Stomach (tissue), 9 donors: ENCODE data around the gene FGR. TPM values are rescaled to one million over a fixed set of nuclear protein-coding genes. Genes with fewer than 3 reads are reported as not detected.
A peak's percentile ranks its signal among the peaks of the same experiment; 100 is the strongest.
"Not testable (repeated sequence)": the region's sequence is repeated elsewhere in the genome, so short reads cannot be mapped to it uniquely, and the experiment has no call there.

Source experiments
- DNase-seq, 2 donors: peaks; one replicate each; pipeline versions ENCODE4 v3.0.0 to v3.0.0-alpha.2; 2013 to 2019
- H3K27ac ChIP-seq, 5 donors: fragments of 200-600 bp in 4 of 5; sonication (generic) in 4 of 5; one replicate each; pipeline ENCODE4 v1.5.1; 2013 to 2019; ENCODE audit warnings: mild to moderate bottlenecking in 1 of 5, moderate library complexity in 1 of 5
- H3K27me3 ChIP-seq, 3 donors: fragments of 200-600 bp; sonication (generic); one replicate each; pipeline ENCODE4 v1.5.1; 2017 to 2019; ENCODE audit warnings: mixed run types in 1 of 3
- H3K36me3 ChIP-seq, 4 donors: fragments of 200-600 bp; sonication (generic); 1 replicate in 3 of 4; 2 replicates in 1 of 4; pipeline ENCODE4 v1.5.1; 2016 to 2019
- H3K4me1 ChIP-seq, 4 donors: fragments of 200-600 bp; sonication (generic); one replicate each; pipeline ENCODE4 v1.5.1; 2016 to 2019
- H3K4me3 ChIP-seq, 4 donors: fragments of 200-600 bp; sonication (generic) in 3 of 4; one replicate each; pipeline ENCODE4 v1.5.1; 2016 to 2019; ENCODE audit warnings: mild to moderate bottlenecking in 1 of 4
- H3K9me3 ChIP-seq, 4 donors: fragments of 200-600 bp; sonication (generic); one replicate each; pipeline ENCODE4 v1.5.1; 2016 to 2019
- CTCF ChIP-seq, 7 experiments: fragments of 450-650 bp in 4 of 7; fragments of 200-600 bp in 3 of 7; sonication (generic) in 3 of 7; IDR thresholded peaks; one replicate each; pipeline ENCODE4 v1.5.1; 2016 to 2019; ENCODE audit warnings: antibody characterized with exemption in 7 of 7, control low read depth in 2 of 7, mild to moderate bottlenecking in 1 of 7
- EP300 ChIP-seq: sonication (generic); formaldehyde crosslinking; IDR thresholded peaks from one replicate; pipeline ENCODE4 v1.6.1; 2017; ENCODE audit warnings: antibody characterized with exemption
- POLR2A ChIP-seq, 4 donors: fragments of 450-650 bp; IDR thresholded peaks; one replicate each; pipeline ENCODE4 v1.6.1; 2016; ENCODE audit warnings: antibody characterized with exemption in 4 of 4, control low read depth in 2 of 4, mild to moderate bottlenecking in 1 of 4, moderate library complexity in 1 of 4
- POLR2AphosphoS5 ChIP-seq, 3 donors: sonication (generic); formaldehyde crosslinking; IDR thresholded peaks; one replicate each; pipeline ENCODE4 v1.6.1; 2016; ENCODE audit warnings: antibody characterized with exemption in 3 of 3
- WGBS, 5 donors: extraction: QIAGEN DNeasy Blood & Tissue Kit in 3 of 5; methylation state at CpG; one replicate each; pipeline versions ENCODE4 v1.1.5 to v1.1.7; 2013 to 2018; 5-methylcytosine and 5-hydroxymethylcytosine counted together
- intact Hi-C: fragments of 100-400 bp; cut with DNase I; formaldehyde crosslinking; loops from one replicate; pipeline ENCODE4 v1.15.1; 2023; ENCODE audit warnings: low total_unique reads
- polyA plus RNA-seq, 3 donors: library from polyadenylated mRNA; stranded (reverse); fragments of 200-250 nt; gene quantifications; one replicate each; pipeline ENCODE4 v1.2.3, GENCODE V29; 2013
- total RNA-seq, 5 donors: library from RNA; depleted of rRNA; stranded (reverse); fragments of >200 nt; gene quantifications; one replicate each; pipeline versions ENCODE4 v1.1.0 to v1.2.3, GENCODE V29; 2014 to 2016
- donor health status: healthy with polysubstance abuse.
- donor health status: Bipolar disorder and iron deficiency.
- donor health status: healthy.

FGR gene
- total and polyA plus RNA-seq, 8 donors = 3.1 to 9.9 (median 6.8) TPM; not detected in 2

GRCh38 chr1:27643600-27644368 lies 8.8 kb upstream of the FGR start:
- Histone ChIP-seq H3K36me3 (no peaks in the 10 kb centered on the region), H3K27me3 (no peaks in the 10 kb centered on the region), H3K4me3 (no peak overlapping the region), H3K9me3 (no peaks in the 10 kb centered on the region), H3K4me1 (peaks cover 0 to 13% (median 6%) of the 10 kb centered on the region in 4 donors), H3K27ac (no peak overlapping the region)
- intact Hi-C loops = no loop called here
- peak in 5 of 7 experiments; percentile 76 to 89 (median 81) for TF ChIP-seq CTCF (IDR thresholded peaks at IDR 0.05)
- TF ChIP-seq EP300 = no peak
- peak in 1 of 3 donors; percentile 25 for TF ChIP-seq POLR2AphosphoS5 (IDR thresholded peaks at IDR 0.05)
- peak; percentile 65 to 76 for DNase-seq
- WGBS, 5 donors = 24 to 32% (median 28%) methylated on average over 13 of the region's 13 CpGs

DNA sequence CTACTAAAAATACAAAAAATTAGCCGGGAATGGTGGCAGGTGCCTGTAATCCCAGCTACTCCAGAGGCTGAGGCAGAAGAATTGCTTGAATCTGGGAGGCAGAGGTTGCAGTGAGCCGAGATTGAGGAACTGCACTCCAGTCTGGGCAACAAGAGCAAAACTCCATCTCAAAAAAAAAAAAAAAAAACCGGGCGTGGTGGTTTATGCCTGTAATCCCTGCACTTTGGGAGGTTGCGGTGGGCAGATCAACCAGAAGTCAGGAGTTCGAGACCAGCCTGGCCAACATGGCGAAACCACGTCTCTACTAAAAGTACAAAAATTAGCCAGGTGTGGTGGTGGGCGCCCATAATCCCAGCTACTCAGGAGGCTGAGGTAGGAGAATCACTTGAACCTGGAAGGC lies 5.5 kb upstream of the FGR start:
- H3K9me3 ChIP-seq, DNase-seq, intact Hi-C loops, H3K4me1 ChIP-seq, H3K36me3 ChIP-seq, H3K4me3 ChIP-seq, H3K27me3 ChIP-seq, H3K27ac ChIP-seq: not testable (repeated sequence)
- WGBS, 5 donors = 85 to 92% (median 88%) methylated on average over 7 to 9 of the region's 9 CpGs

GRCh38 chr1:27638805-27639204 lies 3.8 kb upstream of the FGR start:
- Histone ChIP-seq H3K4me3 (no peak overlapping the region), H3K4me1 (peaks cover 7 to 22% (median 15%) of the 10 kb centered on the region in 4 donors), H3K27ac (no peak overlapping the region), H3K36me3 (no peaks in the 10 kb centered on the region), H3K27me3 (peaks cover 0 to 16% (median 14%) of the 10 kb centered on the region in 3 donors), H3K9me3 (no peaks in the 10 kb centered on the region)
- TF ChIP-seq CTCF (IDR thresholded peaks at IDR 0.05) (no peak), POLR2A (IDR thresholded peaks at IDR 0.05) (no peak), POLR2AphosphoS5 (IDR thresholded peaks at IDR 0.05) (no peak), EP300 (no peak)
- 83 to 98% (median 95%) methylated on average over 2 of the region's 2 CpGs for WGBS, 5 donors
- intact Hi-C loops = no loop called here
- DNase-seq = no peak

DNA sequence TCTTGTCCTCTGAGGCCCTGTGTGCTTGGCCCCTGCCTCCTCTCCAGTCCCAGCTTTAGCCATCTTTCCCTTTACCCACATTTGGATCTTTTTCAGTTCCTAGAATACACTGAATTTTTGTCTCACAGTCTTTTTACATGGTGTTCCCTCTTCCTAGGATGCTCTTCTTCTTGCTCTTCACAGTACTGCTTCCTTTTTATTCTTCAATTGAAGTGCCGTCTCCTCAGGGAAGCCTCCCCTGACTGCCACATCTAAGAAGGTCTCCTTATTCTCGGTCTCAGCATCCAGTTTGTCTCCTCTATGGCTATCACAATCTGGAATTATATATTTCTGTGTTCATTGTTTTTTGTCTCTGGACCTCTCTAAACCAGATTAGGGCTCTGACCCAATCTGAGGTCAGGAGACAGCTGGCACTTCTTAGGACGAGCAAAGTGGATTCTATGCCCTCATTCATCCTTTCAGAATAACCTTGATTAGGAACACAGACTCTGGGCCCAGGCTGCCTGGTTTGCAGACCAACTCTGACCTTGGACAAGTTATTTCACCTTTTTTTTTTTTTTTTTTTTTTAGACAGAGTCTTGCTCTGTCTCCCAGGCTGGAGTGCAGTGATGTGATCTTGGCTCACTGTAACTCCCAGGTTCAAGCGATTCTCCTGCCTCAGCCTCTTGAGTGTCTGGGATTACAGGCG lies 3.2 kb upstream of the FGR start:
- Histone ChIP-seq H3K27me3 (peaks cover 0 to 22% (median 20%) of the 10 kb centered on the region in 3 donors), H3K27ac (no peak overlapping the region), H3K36me3 (no peaks in the 10 kb centered on the region), H3K4me1 (peaks cover 13 to 26% (median 20%) of the 10 kb centered on the region in 4 donors), H3K4me3 (no peak overlapping the region), H3K9me3 (no peaks in the 10 kb centered on the region)
- TF ChIP-seq EP300 (no peak), POLR2AphosphoS5 (IDR thresholded peaks at IDR 0.05) (no peak), CTCF (IDR thresholded peaks at IDR 0.05) (no peak), POLR2A (IDR thresholded peaks at IDR 0.05) (no peak)
- intact Hi-C loops = no loop called here
- 60 to 72% (median 70%) methylated on average over 5 of the region's 5 CpGs for WGBS, 5 donors
- no peak for DNase-seq
